Measurements from ENCODE around the gene NPLOC4. TPM values are rescaled to one million over a fixed set of nuclear protein-coding genes. Genes with fewer than 3 reads are reported as not detected.

NPLOC4 gene
- total RNA-seq, 3 donors from 2014 or later: 56.0 to 69.0 (median 57.8) TPM

- Histone ChIP-seq H3K9me3 (no peaks in the 10 kb centered on the region), H3K27me3 (no peaks in the 10 kb centered on the region), H3K4me3 (no peak overlapping the region), H3K4me1 (no peaks in the 10 kb centered on the region), H3K27ac (no peak overlapping the region), H3K36me3 (peaks cover 7% of the 10 kb centered on the region)
- TF ChIP-seq POLR2AphosphoS5 (IDR thresholded peaks at IDR 0.05): no peak
- no peak for TF ChIP-seq POLR2A (IDR thresholded peaks at IDR 0.05)
- TF ChIP-seq CTCF (IDR thresholded peaks at IDR 0.05): no peak
- no peak for DNase-seq (ENCODE audit: low spot score in 2 of 2)
- intact Hi-C loops (cut with DNase I; ENCODE audit: low total_unique reads): no loop called here
Observed at GRCh38 chr17:81573794-81574642, 62.9 kb downstream of the NPLOC4 start.

- TF ChIP-seq POLR2A (IDR thresholded peaks at IDR 0.05): no peak
- TF ChIP-seq POLR2AphosphoS5 (IDR thresholded peaks at IDR 0.05): no peak
- no peak for TF ChIP-seq CTCF (IDR thresholded peaks at IDR 0.05)
- peaks cover 7% of the 10 kb centered on the region for H3K36me3 ChIP-seq
- no peak for DNase-seq (ENCODE audit: low spot score in 2 of 2)
- H3K4me3 ChIP-seq: no peak overlapping the region
- no peaks in the 10 kb centered on the region for H3K9me3 ChIP-seq
- H3K27ac ChIP-seq: no peak overlapping the region
- H3K4me1 ChIP-seq: peaks cover under 1% of the 10 kb centered on the region in 2 donors
- intact Hi-C loops (cut with DNase I; ENCODE audit: low total_unique reads): no loop called here
- H3K27me3 ChIP-seq: no peaks in the 10 kb centered on the region
Observed at GRCh38 chr17:81572563-81573168, 64.2 kb downstream of the NPLOC4 start.

- TF ChIP-seq CTCF (IDR thresholded peaks at IDR 0.05): no peak
- no peak for TF ChIP-seq POLR2A (IDR thresholded peaks at IDR 0.05)
- TF ChIP-seq POLR2AphosphoS5 (IDR thresholded peaks at IDR 0.05): no peak
- intact Hi-C loops (cut with DNase I; ENCODE audit: low total_unique reads): no loop called here
- no peak overlapping the region for H3K27ac ChIP-seq
- H3K36me3 ChIP-seq: peaks cover 7% of the 10 kb centered on the region
- H3K4me3 ChIP-seq: no peak overlapping the region
- H3K27me3 ChIP-seq: no peaks in the 10 kb centered on the region
- DNase-seq (ENCODE audit: low spot score in 2 of 2): no peak
- H3K4me1 ChIP-seq: peaks cover 12 to 16% of the 10 kb centered on the region in 2 donors
- no peaks in the 10 kb centered on the region for H3K9me3 ChIP-seq
Observed at GRCh38 chr17:81570964-81571363, 65.9 kb downstream of the NPLOC4 start.

GRCh38 chr17:81569986-81570514, 66.9 kb downstream of the NPLOC4 start:
- no peak for DNase-seq (ENCODE audit: low spot score in 2 of 2)
- H3K4me3 ChIP-seq: no peak overlapping the region
- H3K36me3 ChIP-seq: peaks cover 7% of the 10 kb centered on the region
- H3K27me3 ChIP-seq: no peaks in the 10 kb centered on the region
- H3K9me3 ChIP-seq: no peaks in the 10 kb centered on the region
- peaks cover 12 to 19% of the 10 kb centered on the region in 2 donors for H3K4me1 ChIP-seq
- TF ChIP-seq POLR2A (IDR thresholded peaks at IDR 0.05) (no peak), POLR2AphosphoS5 (IDR thresholded peaks at IDR 0.05) (no peak), CTCF (IDR thresholded peaks at IDR 0.05) (no peak)
- intact Hi-C loops (cut with DNase I; ENCODE audit: low total_unique reads): no loop called here
- H3K27ac ChIP-seq: no peak overlapping the region

GRCh38 chr17:81568416-81568815, 68.5 kb downstream of the NPLOC4 start:
- TF ChIP-seq POLR2AphosphoS5 (IDR thresholded peaks at IDR 0.05): no peak
- no peak for TF ChIP-seq CTCF (IDR thresholded peaks at IDR 0.05)
- TF ChIP-seq POLR2A (IDR thresholded peaks at IDR 0.05): no peak
- no peak for DNase-seq (ENCODE audit: low spot score in 2 of 2)
- H3K36me3 ChIP-seq: peaks cover 7% of the 10 kb centered on the region
- no peak overlapping the region for H3K4me3 ChIP-seq
- no peaks in the 10 kb centered on the region for H3K27me3 ChIP-seq
- H3K9me3 ChIP-seq: no peaks in the 10 kb centered on the region
- intact Hi-C loops (cut with DNase I; ENCODE audit: low total_unique reads): no loop called here
- H3K4me1 ChIP-seq: peaks cover 12 to 19% of the 10 kb centered on the region in 2 donors
- H3K27ac ChIP-seq: peak overlapping the region; percentile 8 to 10
